K562 (cell line): ENCODE measurements around the gene GRB2. TPM values are rescaled to one million over a fixed set of nuclear protein-coding genes. Genes with fewer than 3 reads are reported as not detected.

Experiments used
- BCOR ChIP-seq: fragments of 450-650 bp; IDR thresholded peaks from 2 replicates; pipeline ENCODE4 v1.6.1; 2016
- FOXJ2 ChIP-seq: fragments of 200-800 bp; sonication (Bioruptor generic); IDR thresholded peaks from 2 replicates; pipeline ENCODE4 v1.6.1; 2016; ENCODE audit warnings: missing genetic modification characterization, missing compliant biosample characterization
- NR1H2 ChIP-seq: sonication (generic); formaldehyde crosslinking; IDR thresholded peaks from 2 replicates; pipeline ENCODE4 v1.4.0; 2020; ENCODE audit warnings: mild to moderate bottlenecking, missing genetic modification reagents
- REST ChIP-seq, 2 experiments: fragments of 450-650 bp; formaldehyde crosslinking in 1 of 2; IDR thresholded peaks; 2 replicates each; pipeline versions ENCODE4 v1.4.0 to v1.6.1; 2014 to 2020; ENCODE audit warnings: mild to moderate bottlenecking in 2 of 2, borderline replicate concordance in 1 of 2, low read depth in 1 of 2
- SIX5 ChIP-seq, 2 experiments: IDR thresholded peaks; 2 replicates each; pipeline ENCODE4 v1.6.1; 2011; ENCODE audit warnings: low read length in 2 of 2, borderline replicate concordance in 1 of 2, low read depth in 1 of 2, mild to moderate bottlenecking in 1 of 2, moderate library complexity in 1 of 2; ENCODE audit not compliant: insufficient read depth in 1 of 2
- SNRNP70 ChIP-seq: fragments of 200-400 bp; formaldehyde crosslinking; optimal IDR thresholded peaks from 2 replicates; pipeline ENCODE3; 2017; ENCODE audit warnings: low read depth, low read length
- TAF15 ChIP-seq: fragments of 200-400 bp; formaldehyde crosslinking; IDR thresholded peaks from 2 replicates; pipeline ENCODE4 v1.6.1; 2017; ENCODE audit warnings: mild to moderate bottlenecking, low read depth, low read length, moderate library complexity
- TCF15 ChIP-seq: fragments of 250-450 bp; sonication (Bioruptor Pico); IDR thresholded peaks from 2 replicates; pipeline ENCODE4 v1.8.0; 2022; ENCODE audit warnings: moderate library complexity, mild to moderate bottlenecking, inconsistent platforms
- TCFL5 ChIP-seq: fragments of 250-450 bp; sonication (Bioruptor Pico); conservative IDR thresholded peaks from 2 replicates; pipeline ENCODE4 v1.6.1; 2021; ENCODE audit warnings: mild to moderate bottlenecking, moderate library complexity, matching md5 sums
- TEAD1 ChIP-seq, 2 experiments: fragments of 450-650 bp in 1 of 2; sonication (generic) in 1 of 2; formaldehyde crosslinking; IDR thresholded peaks; 2 replicates each; pipeline versions ENCODE4 v1.4.0 to v1.8.0; 2020 to 2022; ENCODE audit warnings: mild to moderate bottlenecking in 2 of 2, missing genetic modification reagents in 1 of 2
- TFAP4 ChIP-seq: sonication (generic); formaldehyde crosslinking; IDR thresholded peaks from 2 replicates; pipeline ENCODE4 v1.8.0; 2022; ENCODE audit warnings: missing genetic modification reagents, mild to moderate bottlenecking, moderate library complexity, borderline replicate concordance
- ZBED1 ChIP-seq: IDR thresholded peaks from 2 replicates; pipeline ENCODE4 v1.6.1; 2014
- ZFPM2 ChIP-seq: fragments of 250-450 bp; sonication (Bioruptor Pico); IDR thresholded peaks from 2 replicates; pipeline ENCODE4 v1.5.1; 2022; ENCODE audit warnings: mild to moderate bottlenecking
- ZFX ChIP-seq: sonication (generic); formaldehyde crosslinking; IDR thresholded peaks from 2 replicates; pipeline ENCODE4 v1.8.0; 2022; ENCODE audit warnings: mild to moderate bottlenecking, missing genetic modification reagents, moderate library complexity
- ZNF766 ChIP-seq: fragments of 200-800 bp; sonication (Bioruptor generic); conservative IDR thresholded peaks from 2 replicates; pipeline ENCODE4 v1.6.1; 2016; ENCODE audit warnings: missing genetic modification characterization, missing compliant biosample characterization
- polyA plus RNA-seq, 8 experiments: library from polyadenylated mRNA; depleted of rRNA in 4 of 8; stranded (reverse) in 5 of 8; unstranded in 3 of 8; fragments of >200 nt; fragmentation: Nextera tagmentation in 2 of 8; fragmentation: Illumina TruSeq in 1 of 8; extraction: Ambion mirVana in 2 of 8; extraction: Trizol in 1 of 8; gene quantifications; 2 replicates each; pipeline versions ENCODE4 v1.2.1 to v1.2.3, GENCODE V29; 2011 to 2014; ENCODE audit warnings: inconsistent platforms in 1 of 8, missing spikeins in 1 of 8
- total RNA-seq, 7 experiments: library from RNA; depleted of rRNA in 6 of 7; stranded (reverse); fragments of >200 nt in 6 of 7; fragmentation: Illumina TruSeq in 2 of 7; extraction: Trizol in 2 of 7; gene quantifications; 2 replicates each; pipeline versions ENCODE4 v1.2.1 to v1.2.3, GENCODE V29; 2011 to 2021; ENCODE audit warnings: low replicate concordance in 1 of 7
- TF ChIP-seq, protein P1 (sequence below): fragments of 250-450 bp; sonication (Bioruptor Pico); IDR thresholded peaks from 2 replicates; pipeline ENCODE4 v1.8.0; 2021; ENCODE audit warnings: moderate library complexity, mild to moderate bottlenecking, inconsistent platforms

The GRB2 gene
- total and polyA plus RNA-seq, 9 of the 15 experiments (the other 6 are each of a cell fraction or from before 2014, with no cell fraction given): 57.2 to 136 (median 84.8) TPM

DNA sequence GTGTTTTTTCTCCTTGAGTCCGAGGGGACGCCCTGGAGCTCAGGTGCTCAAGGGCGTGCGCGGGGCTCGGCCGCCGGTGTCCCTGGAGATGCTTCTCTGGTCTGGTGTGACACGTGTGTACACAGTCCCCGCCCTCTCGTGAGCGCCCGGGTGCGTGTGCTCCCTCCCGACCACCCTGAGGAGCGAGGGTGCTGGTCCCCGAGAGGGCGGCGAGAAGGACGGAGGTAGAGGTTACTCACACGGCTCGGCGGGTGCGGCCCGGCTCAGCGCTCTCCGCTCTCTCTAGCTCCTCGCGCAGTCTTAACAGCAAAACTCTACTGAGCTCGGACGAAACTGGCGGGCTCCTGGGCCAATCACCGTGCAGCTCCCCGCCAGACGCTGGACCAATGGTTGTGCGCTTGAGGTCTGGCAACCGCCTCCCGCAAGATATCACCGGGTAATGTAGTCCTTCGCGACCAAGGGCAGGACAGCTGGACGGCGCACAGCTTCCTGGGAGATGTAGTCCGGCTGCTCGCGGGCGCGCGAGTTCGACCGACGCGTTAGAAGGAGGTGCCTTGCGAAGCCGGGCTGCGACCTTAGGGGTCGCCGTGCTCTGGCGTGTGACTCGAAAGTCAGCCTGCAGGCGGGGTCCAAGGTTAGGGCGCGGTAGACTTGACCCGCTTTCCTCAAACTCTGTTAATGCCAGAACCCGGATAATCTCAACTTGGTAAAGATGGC, 116.2 kb downstream of the GRB2 start, which contains the start of gene SLC25A19 (continued):
- TF ChIP-seq REST (IDR thresholded peaks at IDR 0.05; ENCODE audit: borderline replicate concordance) (peak; percentile 38; the same call in 1 of the 2 replicates), REST (CRISPR knock-in tag; IDR thresholded peaks at IDR 0.05; ENCODE audit: low read depth) (0 out of 2 replicates have a peak, but pooled peaks have one; percentile 47), TEAD1 (CRISPR knock-in tag; IDR thresholded peaks at IDR 0.05) (no peak), NR1H2 (CRISPR knock-in tag) (no peak), TCF15 (CRISPR knock-in tag) (no peak), SIX5 (IDR thresholded peaks at IDR 0.05; ENCODE audit: borderline replicate concordance in 1 of 2, insufficient read depth in 1 of 2, low read depth in 1 of 2, low read length in 2 of 2) (peak; percentile 92 to 94), ZBED1 (no peak), BCOR (0 out of 2 replicates have a peak, but pooled peaks have one; percentile 43), ZFX (CRISPR knock-in tag) (peak; percentile 66), TCFL5 (CRISPR knock-in tag) (no peak), SNRNP70 (no peak), TFAP4 (CRISPR knock-in tag) (peak; percentile 100), ZFPM2 (CRISPR knock-in tag) (0 out of 2 replicates have a peak, but pooled peaks have one; percentile 49), FOXJ2 (0 out of 2 replicates have a peak, but pooled peaks have one; percentile 12), TAF15 (no peak), ZNF766 (CRISPR knock-in tag) (0 out of 2 replicates have a peak, but pooled peaks have one; percentile 31)
- TF ChIP-seq, protein P1, sequence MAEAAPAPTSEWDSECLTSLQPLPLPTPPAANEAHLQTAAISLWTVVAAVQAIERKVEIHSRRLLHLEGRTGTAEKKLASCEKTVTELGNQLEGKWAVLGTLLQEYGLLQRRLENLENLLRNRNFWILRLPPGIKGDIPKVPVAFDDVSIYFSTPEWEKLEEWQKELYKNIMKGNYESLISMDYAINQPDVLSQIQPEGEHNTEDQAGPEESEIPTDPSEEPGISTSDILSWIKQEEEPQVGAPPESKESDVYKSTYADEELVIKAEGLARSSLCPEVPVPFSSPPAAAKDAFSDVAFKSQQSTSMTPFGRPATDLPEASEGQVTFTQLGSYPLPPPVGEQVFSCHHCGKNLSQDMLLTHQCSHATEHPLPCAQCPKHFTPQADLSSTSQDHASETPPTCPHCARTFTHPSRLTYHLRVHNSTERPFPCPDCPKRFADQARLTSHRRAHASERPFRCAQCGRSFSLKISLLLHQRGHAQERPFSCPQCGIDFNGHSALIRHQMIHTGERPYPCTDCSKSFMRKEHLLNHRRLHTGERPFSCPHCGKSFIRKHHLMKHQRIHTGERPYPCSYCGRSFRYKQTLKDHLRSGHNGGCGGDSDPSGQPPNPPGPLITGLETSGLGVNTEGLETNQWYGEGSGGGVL (CRISPR knock-in tag): no peak
